HK-2 (cell line): ENCODE data around the gene CABP1.

Experiments
- DNase-seq: peaks from one replicate; pipeline ENCODE4 v3.0.0-alpha.2; 2018; ENCODE audit not compliant: unreplicated experiment

Gene CABP1

GRCh38 chr12:120631097-120631496, 9.3 kb upstream of the CABP1 start:
- no peak for DNase-seq

- DNase-seq: peak; percentile 67
Measured at GRCh38 chr12:120640861-120641833, 721 bp downstream of the CABP1 start.

- DNase-seq: no peak
Measured at GRCh38 chr12:120642121-120642520, 1.7 kb downstream of the CABP1 start.

GRCh38 chr12:120642826-120643225, 2.4 kb downstream of the CABP1 start:
- DNase-seq: no peak

- DNase-seq: no peak
Measured at GRCh38 chr12:120643574-120643973, 3.1 kb downstream of the CABP1 start.

- DNase-seq: no peak
Measured at GRCh38 chr12:120646044-120646443, 5.6 kb downstream of the CABP1 start.

GRCh38 chr12:120647375-120647755, 6.9 kb downstream of the CABP1 start:
- DNase-seq: no peak

- no peak for DNase-seq
Measured at GRCh38 chr12:120649442-120650232, 9.2 kb downstream of the CABP1 start.

- no peak for DNase-seq
Measured at GRCh38 chr12:120650233-120650690, 9.8 kb downstream of the CABP1 start.

GRCh38 chr12:120651821-120652220, 11.4 kb downstream of the CABP1 start:
- no peak for DNase-seq

GRCh38 chr12:120652656-120653435, 12.4 kb downstream of the CABP1 start:
- no peak for DNase-seq

GRCh38 chr12:120653611-120654010, 13.2 kb downstream of the CABP1 start:
- no peak for DNase-seq

GRCh38 chr12:120654656-120655055, 14.2 kb downstream of the CABP1 start:
- DNase-seq: no peak

- no peak for DNase-seq
Measured at GRCh38 chr12:120656008-120656407, 15.6 kb downstream of the CABP1 start.

GRCh38 chr12:120658286-120659150, 18.1 kb downstream of the CABP1 start:
- DNase-seq: no peak

GRCh38 chr12:120659151-120659525, 18.7 kb downstream of the CABP1 start:
- no peak for DNase-seq

- DNase-seq: no peak
Measured at GRCh38 chr12:120661432-120661831, 21.0 kb downstream of the CABP1 start.

GRCh38 chr12:120662879-120663278, 22.5 kb downstream of the CABP1 start:
- no peak for DNase-seq

GRCh38 chr12:120663741-120664140, 23.3 kb downstream of the CABP1 start:
- no peak for DNase-seq

- DNase-seq: no peak
Measured at GRCh38 chr12:120666571-120667390, 26.4 kb downstream of the CABP1 start.
